Body of pancreas (tissue), 4 donors: Measurements from ENCODE around the gene LACTB.

Source experiments
- POLR2A ChIP-seq, 3 donors: fragments of 450-650 bp; IDR thresholded peaks; one replicate each; pipeline ENCODE4 v1.6.1; 2016; ENCODE audit warnings: antibody characterized with exemption in 3 of 3, mild to moderate bottlenecking in 2 of 3
- TF ChIP-seq, protein P1 (sequence below), 7 experiments: fragments of 450-650 bp in 4 of 7; fragments of 200-600 bp in 3 of 7; sonication (generic) in 3 of 7; IDR thresholded peaks; one replicate each; pipeline ENCODE4 v1.5.1; 2016 to 2019; ENCODE audit warnings: antibody characterized with exemption in 7 of 7

DNA sequence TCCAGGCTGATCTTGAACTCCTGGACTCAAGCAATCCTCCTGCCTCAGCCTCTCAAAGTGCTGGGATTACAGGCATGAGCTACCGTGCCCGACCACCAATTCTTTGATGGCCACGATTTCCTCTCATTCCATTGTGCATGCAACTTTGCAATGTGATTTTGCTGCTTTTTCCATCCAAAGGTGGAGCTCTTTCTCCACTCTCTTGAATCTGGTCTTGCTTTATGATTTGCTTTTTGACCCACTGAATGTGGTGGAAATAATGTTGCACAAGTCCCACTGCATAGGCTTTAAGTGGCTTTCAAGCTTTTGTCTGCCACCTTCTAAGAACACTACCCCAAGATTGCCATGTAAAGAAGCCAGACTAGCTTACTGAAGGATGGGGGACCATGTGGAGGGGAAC, 25.0 kb downstream of the LACTB start:
- TF ChIP-seq, protein P1, sequence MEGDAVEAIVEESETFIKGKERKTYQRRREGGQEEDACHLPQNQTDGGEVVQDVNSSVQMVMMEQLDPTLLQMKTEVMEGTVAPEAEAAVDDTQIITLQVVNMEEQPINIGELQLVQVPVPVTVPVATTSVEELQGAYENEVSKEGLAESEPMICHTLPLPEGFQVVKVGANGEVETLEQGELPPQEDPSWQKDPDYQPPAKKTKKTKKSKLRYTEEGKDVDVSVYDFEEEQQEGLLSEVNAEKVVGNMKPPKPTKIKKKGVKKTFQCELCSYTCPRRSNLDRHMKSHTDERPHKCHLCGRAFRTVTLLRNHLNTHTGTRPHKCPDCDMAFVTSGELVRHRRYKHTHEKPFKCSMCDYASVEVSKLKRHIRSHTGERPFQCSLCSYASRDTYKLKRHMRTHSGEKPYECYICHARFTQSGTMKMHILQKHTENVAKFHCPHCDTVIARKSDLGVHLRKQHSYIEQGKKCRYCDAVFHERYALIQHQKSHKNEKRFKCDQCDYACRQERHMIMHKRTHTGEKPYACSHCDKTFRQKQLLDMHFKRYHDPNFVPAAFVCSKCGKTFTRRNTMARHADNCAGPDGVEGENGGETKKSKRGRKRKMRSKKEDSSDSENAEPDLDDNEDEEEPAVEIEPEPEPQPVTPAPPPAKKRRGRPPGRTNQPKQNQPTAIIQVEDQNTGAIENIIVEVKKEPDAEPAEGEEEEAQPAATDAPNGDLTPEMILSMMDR (IDR thresholded peaks at IDR 0.05), result no peak
- no peak for TF ChIP-seq POLR2A (IDR thresholded peaks at IDR 0.05)
